Heart right ventricle (tissue), 16 donors: ENCODE data around the gene LRP1. TPM values are rescaled to one million over a fixed set of nuclear protein-coding genes. Genes with fewer than 3 reads are reported as not detected.

Experiments
- ATAC-seq, 8 donors: fragments of 200-7000 bp; cut with Tn5 transposase; one replicate each; pipeline ENCODE4 v1.9.1; 2020; ENCODE audit warnings: mild to moderate bottlenecking in 8 of 8, moderate library complexity in 8 of 8, moderate number of reproducible peaks in 1 of 8
- DNase-seq, 2 donors: peaks; one replicate each; pipeline ENCODE4 v3.0.0-alpha.2; 2020
- H3K27ac ChIP-seq, 10 donors: fragments of 200-600 bp; sonication (generic) in 2 of 10; one replicate each; pipeline versions ENCODE4 v1.5.0 to v1.8.0; 2020 to 2022; ENCODE audit warnings: mild to moderate bottlenecking in 3 of 10
- H3K27me3 ChIP-seq, 7 donors: fragments of 200-600 bp; one replicate each; pipeline ENCODE4 v1.8.0; 2021 to 2022; ENCODE audit warnings: mild to moderate bottlenecking in 2 of 7
- H3K36me3 ChIP-seq, 9 donors: fragments of 200-600 bp; sonication (generic) in 1 of 9; one replicate each; pipeline versions ENCODE4 v1.5.0 to v1.8.0; 2020 to 2022; ENCODE audit warnings: mild to moderate bottlenecking in 2 of 9
- H3K4me1 ChIP-seq, 9 donors: fragments of 200-600 bp; sonication (generic) in 1 of 9; one replicate each; pipeline versions ENCODE4 v1.5.0 to v1.8.0; 2020 to 2022; ENCODE audit warnings: mild to moderate bottlenecking in 4 of 9
- H3K4me3 ChIP-seq, 10 donors: fragments of 200-600 bp; sonication (generic) in 2 of 10; one replicate each; pipeline versions ENCODE4 v1.5.0 to v1.8.0; 2020 to 2022; ENCODE audit warnings: mild to moderate bottlenecking in 7 of 10, moderate library complexity in 2 of 10
- H3K9me3 ChIP-seq, 11 donors: fragments of 200-600 bp in 10 of 11; sonication (generic) in 2 of 11; one replicate each; pipeline versions ENCODE4 v1.5.0 to v1.8.0; 2013 to 2022; ENCODE audit warnings: mild to moderate bottlenecking in 2 of 11, control low read depth in 1 of 11, moderate library complexity in 1 of 11
- WGBS, 2 donors: extraction: QIAGEN DNeasy Blood & Tissue Kit; methylation state at CpG; one replicate each; pipeline ENCODE4 v1.1.7; 2013; ENCODE audit warnings: inconsistent platforms in 1 of 2; 5-methylcytosine and 5-hydroxymethylcytosine counted together
- intact Hi-C, 10 donors: fragments of 100-400 bp; cut with DNase I; formaldehyde crosslinking; loops; one replicate each; pipeline versions ENCODE4 v1.11.1 to v1.14.2; 2022
- polyA plus RNA-seq, 2 donors: library from polyadenylated mRNA; stranded (reverse); fragments of 200-250 nt; gene quantifications; one replicate each; pipeline ENCODE4 v1.2.3, GENCODE V29; 2013
- total RNA-seq, 10 donors: library from RNA; stranded (reverse); fragmentation: NEBNext Ultra II Directional in 3 of 10; extraction: Animal tissue kit (Norgen Biotek cat#: 25700) in 3 of 10; gene quantifications; one replicate each; pipeline versions ENCODE4 v1.2.1 to v1.2.4, GENCODE V29; 2021 to 2023
- TF ChIP-seq, protein P1 (sequence below), 9 donors: fragments of 200-600 bp; sonication (generic) in 2 of 9; IDR thresholded peaks; one replicate each; pipeline versions ENCODE4 v1.5.0 to v1.8.0; 2021 to 2022; ENCODE audit warnings: antibody characterized with exemption in 9 of 9, mild to moderate bottlenecking in 5 of 9, moderate library complexity in 1 of 9
- donor health status: Arrhythmogenic right ventricular cardiomyopathy.
- donor health status: ischemic (EF 13 %, LVEDD 7.1; RV severe dilation, severe dysfunction).
- donor health status: healthy with polysubstance abuse.
- donor health status: DM: no; HTN: yes; CAD: no.
- donor health status: DM: no; HTN: no; CAD: no.
- donor health status: ischemic (EF 25% LVEDD 6.9; RV normal size, moderate dysfunction).
- donor health status: ischemic (EF 25% LVEDD 5.7; RV mildly dilated, moderate dysfunction).
- donor health status: healthy.
- donor health status: DM: yes; HTN: yes; CAD: no.
- donor health status: Ischemic cardiomyopathy.
- donor health status: ischemic (EF 35%, LVEDD 5.7; RV mildly dilated, moderate dysfunction).
- donor health status: nonischemic (EF 11% LVEDD 7.7; RV severe dilation, severe dysfunction).
- donor health status: DM: yes; HTN: yes; CAD: no.
- donor health status: PGD.
- donor health status: ischemic (EF 29% LVEDD 5.4; RV normal size, mild dysfunction).
- donor health status: nonischemic (EF 23%, LVEDD 6.1; RV moderate dilation, normal function).

The LRP1 gene
- total and polyA plus RNA-seq, 12 donors, result 46.3 to 259 (median 69.3) TPM

DNA sequence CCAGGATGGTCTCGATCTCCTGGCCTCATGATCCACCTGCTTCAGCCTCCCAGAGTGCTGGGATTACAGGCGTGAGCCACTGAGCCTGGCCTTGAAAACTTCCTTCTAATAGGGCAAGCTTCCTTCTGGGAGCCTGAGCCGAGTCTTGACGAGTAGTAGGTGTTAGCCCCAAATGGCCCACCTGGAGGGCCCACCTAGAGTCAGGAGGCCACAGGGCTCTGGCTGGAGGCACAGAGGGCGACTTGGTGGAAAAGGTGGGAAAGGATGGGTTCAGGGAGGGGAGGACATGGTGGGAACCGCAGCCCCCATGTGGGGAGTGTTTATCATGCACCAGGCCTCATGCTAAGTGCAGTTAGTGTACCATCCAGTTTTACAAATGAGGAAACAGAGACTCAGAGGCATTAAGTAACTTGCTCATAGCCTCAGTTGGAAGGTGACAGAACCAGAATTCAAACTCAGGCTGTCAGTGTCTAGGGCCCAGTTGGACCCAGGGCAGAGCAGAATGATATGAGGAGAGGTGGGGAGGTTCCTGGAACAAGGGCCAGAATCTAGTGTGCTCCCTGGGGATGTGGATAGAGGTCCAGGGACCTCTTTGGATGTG is 22.2 kb downstream of the LRP1 start:
- intact Hi-C loops, result no loop called here
- no peaks in the 10 kb centered on the region for H3K27me3 ChIP-seq
- H3K27ac ChIP-seq, result peak overlapping the region; percentile 40 to 93 (median 86)
- peak in 1 of 2 donors; percentile 11 for DNase-seq
- no peak overlapping the region for H3K4me3 ChIP-seq
- TF ChIP-seq, protein P1, sequence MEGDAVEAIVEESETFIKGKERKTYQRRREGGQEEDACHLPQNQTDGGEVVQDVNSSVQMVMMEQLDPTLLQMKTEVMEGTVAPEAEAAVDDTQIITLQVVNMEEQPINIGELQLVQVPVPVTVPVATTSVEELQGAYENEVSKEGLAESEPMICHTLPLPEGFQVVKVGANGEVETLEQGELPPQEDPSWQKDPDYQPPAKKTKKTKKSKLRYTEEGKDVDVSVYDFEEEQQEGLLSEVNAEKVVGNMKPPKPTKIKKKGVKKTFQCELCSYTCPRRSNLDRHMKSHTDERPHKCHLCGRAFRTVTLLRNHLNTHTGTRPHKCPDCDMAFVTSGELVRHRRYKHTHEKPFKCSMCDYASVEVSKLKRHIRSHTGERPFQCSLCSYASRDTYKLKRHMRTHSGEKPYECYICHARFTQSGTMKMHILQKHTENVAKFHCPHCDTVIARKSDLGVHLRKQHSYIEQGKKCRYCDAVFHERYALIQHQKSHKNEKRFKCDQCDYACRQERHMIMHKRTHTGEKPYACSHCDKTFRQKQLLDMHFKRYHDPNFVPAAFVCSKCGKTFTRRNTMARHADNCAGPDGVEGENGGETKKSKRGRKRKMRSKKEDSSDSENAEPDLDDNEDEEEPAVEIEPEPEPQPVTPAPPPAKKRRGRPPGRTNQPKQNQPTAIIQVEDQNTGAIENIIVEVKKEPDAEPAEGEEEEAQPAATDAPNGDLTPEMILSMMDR (IDR thresholded peaks at IDR 0.05), result no peak
- no peak for ATAC-seq
- H3K36me3 ChIP-seq, result peaks cover 0 to 82% (median 9%) of the 10 kb centered on the region in 9 donors
- WGBS, 2 donors, result 90 to 94% methylated on average over 6 of the region's 6 CpGs
- peaks cover 51 to 100% (median 80%) of the 10 kb centered on the region in 9 donors for H3K4me1 ChIP-seq
- H3K9me3 ChIP-seq, result no peaks in the 10 kb centered on the region

DNA sequence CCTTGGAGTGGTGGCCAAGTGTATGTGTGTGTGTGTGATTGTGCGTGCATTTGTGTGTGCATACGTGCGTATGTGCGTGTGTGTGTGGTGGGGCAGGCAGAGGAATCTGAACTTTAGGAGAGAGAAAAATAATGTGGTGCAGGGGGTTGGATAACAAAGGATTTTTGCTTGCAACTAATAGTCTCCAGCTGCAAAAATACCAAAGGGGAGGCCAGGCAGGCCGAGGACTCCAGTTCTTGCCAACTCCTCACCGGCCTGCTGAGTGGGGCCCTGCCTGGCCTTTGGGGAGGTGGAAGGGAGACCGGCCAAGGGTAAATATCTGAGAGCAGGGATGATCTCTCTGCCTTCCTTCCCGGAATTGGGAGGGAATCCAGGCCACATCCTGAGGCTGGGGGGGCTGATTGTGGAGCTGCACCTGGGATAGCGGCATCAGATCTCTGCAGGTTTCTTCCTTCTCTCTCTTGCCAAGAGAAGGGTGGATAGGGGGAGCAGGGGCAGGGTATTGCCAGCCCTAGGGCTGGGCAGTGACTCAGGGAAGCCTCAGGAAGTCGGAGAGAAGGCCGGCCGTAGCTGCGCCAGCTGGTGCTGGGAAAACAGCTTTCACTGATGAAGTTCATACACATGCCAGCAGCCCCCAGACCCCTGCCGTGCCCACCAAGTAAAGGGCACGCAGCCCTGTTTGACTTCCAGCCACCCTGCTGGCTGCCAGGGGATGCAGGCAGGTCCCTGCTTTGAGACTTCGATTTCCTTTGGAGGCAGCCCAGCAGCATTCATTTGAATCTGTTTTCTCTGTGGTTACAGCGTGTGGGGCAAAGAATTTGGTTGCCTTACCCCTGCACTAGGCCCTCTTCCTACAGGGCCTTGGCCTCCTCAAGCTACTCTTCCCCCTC is 23.7 kb downstream of the LRP1 start:
- peak in 7 of 8 donors; percentile 11 to 53 (median 34) for ATAC-seq
- no peak overlapping the region for H3K4me3 ChIP-seq
- H3K4me1 ChIP-seq, result peaks cover 51 to 100% (median 65%) of the 10 kb centered on the region in 9 donors
- H3K9me3 ChIP-seq, result no peaks in the 10 kb centered on the region
- H3K27me3 ChIP-seq, result no peaks in the 10 kb centered on the region
- intact Hi-C loops, result no loop called here
- TF ChIP-seq, protein P1 (IDR thresholded peaks at IDR 0.05), result no peak
- peak overlapping the region; percentile 24 to 93 (median 85) for H3K27ac ChIP-seq
- peak; percentile 40 to 59 for DNase-seq
- 34 to 42% methylated on average over 17 of the region's 17 CpGs for WGBS, 2 donors
- H3K36me3 ChIP-seq, result peaks cover 0 to 82% (median 20%) of the 10 kb centered on the region in 9 donors

DNA sequence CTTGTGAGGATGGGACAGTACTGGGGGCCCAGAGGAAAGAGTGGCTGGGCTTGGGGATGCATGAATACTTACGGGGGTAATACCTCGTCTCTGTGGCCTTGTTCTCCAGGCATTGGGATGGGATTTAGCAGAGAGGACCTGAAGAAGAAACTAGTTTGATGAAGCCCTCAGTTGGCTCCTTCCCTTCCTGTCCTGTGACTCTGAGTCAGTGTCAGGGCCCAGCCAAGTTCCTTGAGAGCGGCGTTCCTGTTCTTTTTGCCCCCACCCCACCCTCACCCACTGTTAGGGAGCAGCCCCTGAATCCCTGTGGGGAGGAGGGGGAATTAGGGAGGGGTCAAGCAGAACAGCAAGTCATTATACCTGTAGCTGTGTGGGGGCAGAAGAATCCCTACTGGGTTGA is 24.4 kb downstream of the LRP1 start:
- Histone ChIP-seq H3K36me3 (peaks cover 0 to 82% (median 24%) of the 10 kb centered on the region in 9 donors), H3K4me3 (no peak overlapping the region), H3K27me3 (no peaks in the 10 kb centered on the region), H3K4me1 (peaks cover 46 to 100% (median 59%) of the 10 kb centered on the region in 9 donors), H3K27ac (peak overlapping the region; percentile 24 to 93 (median 85)), H3K9me3 (no peaks in the 10 kb centered on the region)
- 61 to 68% methylated on average over 4 of the region's 4 CpGs for WGBS, 2 donors
- DNase-seq (peak in 1 of 2 donors; percentile 22), ATAC-seq (peak in 5 of 8 donors; percentile 21 to 38 (median 31))
- TF ChIP-seq, protein P1 (IDR thresholded peaks at IDR 0.05), result no peak
- intact Hi-C loops, result no loop called here

DNA sequence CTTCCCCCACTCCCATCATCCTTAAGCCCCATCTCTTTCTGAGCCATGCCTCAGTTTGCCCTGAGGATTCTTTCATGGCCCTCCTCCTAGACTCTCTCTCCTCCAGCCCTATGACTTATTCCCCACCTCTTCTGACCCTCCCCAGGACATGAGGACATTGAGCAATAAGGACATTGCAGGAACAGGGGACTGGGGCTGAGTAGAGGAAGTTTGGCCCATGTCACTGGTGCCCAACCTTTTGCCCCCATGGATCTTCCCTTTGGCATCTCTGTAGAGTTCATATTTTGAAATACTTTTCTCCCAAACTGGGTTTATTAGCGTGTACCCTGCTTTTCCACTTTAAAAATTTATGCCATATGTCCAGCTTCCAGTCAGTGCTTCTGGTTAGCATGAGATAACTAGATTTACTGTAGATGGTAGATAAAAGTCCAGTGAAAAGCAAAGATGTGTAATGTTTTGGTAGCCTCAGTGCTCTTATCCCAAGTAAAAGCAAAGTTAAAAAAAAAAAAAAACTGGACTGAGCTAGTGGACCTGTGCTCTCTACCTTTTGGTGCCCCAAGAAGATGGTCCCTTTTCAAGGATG is 25.2 kb downstream of the LRP1 start:
- Histone ChIP-seq H3K27ac (peak overlapping the region in 7 of 10 donors; percentile 79 to 93 (median 85)), H3K9me3 (no peaks in the 10 kb centered on the region), H3K36me3 (peaks cover 0 to 82% (median 31%) of the 10 kb centered on the region in 9 donors), H3K4me3 (no peak overlapping the region), H3K4me1 (peaks cover 39 to 100% (median 57%) of the 10 kb centered on the region in 9 donors), H3K27me3 (no peaks in the 10 kb centered on the region)
- WGBS, 2 donors, result 91 to 97% methylated on average over 1 of the region's 1 CpG
- intact Hi-C loops, result no loop called here
- ATAC-seq (peak in 1 of 8 donors; percentile 11), DNase-seq (peak in 1 of 2 donors; percentile 2)
- TF ChIP-seq, protein P1 (IDR thresholded peaks at IDR 0.05), result no peak
